GM23338 (cell line): ENCODE data around the gene HNF4A. TPM values are rescaled to one million over a fixed set of nuclear protein-coding genes. Genes with fewer than 3 reads are reported as not detected.

Experiments used
- ATAC-seq: fragments of 200-7000 bp; cut with Tn5 transposase; 3 replicates; pipeline ENCODE4 v1.9.1; 2020
- DNase-seq: peaks from one replicate; pipeline ENCODE4 v3.0.0-alpha.2; 2015; ENCODE audit warnings: low spot score
- H2AFZ ChIP-seq: fragments of 200-600 bp; sonication (generic); 2 replicates; pipeline ENCODE4 v1.8.0; 2016; ENCODE audit warnings: antibody characterized with exemption, mild to moderate bottlenecking, moderate library complexity
- H3F3A ChIP-seq: fragments of 200-600 bp; sonication (generic); replicated peaks from 2 replicates; pipeline ENCODE4 v1.8.0; 2017; ENCODE audit warnings: antibody characterized with exemption, mixed run types, low read depth
- H3K27ac ChIP-seq: fragments of 200-600 bp; sonication (generic); 2 replicates; pipeline ENCODE4 v1.6.1; 2016; ENCODE audit warnings: low read depth
- H3K27me3 ChIP-seq: fragments of 200-600 bp; sonication (generic); 2 replicates; pipeline ENCODE4 v1.8.0; 2016; ENCODE audit warnings: mild to moderate bottlenecking, mixed run types, moderate library complexity; ENCODE audit not compliant: insufficient read depth
- H3K36me3 ChIP-seq: fragments of 200-600 bp; sonication (generic); 2 replicates; pipeline ENCODE4 v1.8.0; 2016; ENCODE audit warnings: mild to moderate bottlenecking; ENCODE audit not compliant: insufficient read depth
- H3K4me1 ChIP-seq: fragments of 200-600 bp; sonication (generic); 2 replicates; pipeline ENCODE4 v1.8.0; 2016; ENCODE audit warnings: mild to moderate bottlenecking, moderate library complexity; ENCODE audit not compliant: insufficient read depth
- H3K4me2 ChIP-seq: fragments of 200-600 bp; sonication (generic); 2 replicates; pipeline ENCODE4 v1.7.1; 2017; ENCODE audit warnings: mixed run types
- H3K4me3 ChIP-seq: fragments of 200-600 bp; sonication (generic); 2 replicates; pipeline ENCODE4 v1.6.1; 2016; ENCODE audit warnings: mixed run types
- H3K79me2 ChIP-seq: fragments of 200-600 bp; sonication (generic); replicated peaks from 2 replicates; pipeline ENCODE4 v1.8.0; 2017; ENCODE audit warnings: mild to moderate bottlenecking; ENCODE audit not compliant: insufficient read depth
- H3K9me2 ChIP-seq: fragments of 200-600 bp; sonication (generic); 2 replicates; pipeline ENCODE4 v1.8.0; 2017; ENCODE audit not compliant: insufficient read depth
- H4K20me1 ChIP-seq: fragments of 200-600 bp; sonication (generic); replicated peaks from 2 replicates; pipeline ENCODE4 v1.8.0; 2017; ENCODE audit warnings: mild to moderate bottlenecking; ENCODE audit not compliant: insufficient read depth
- H3K27ac Mint-ChIP-seq: 2 replicates; pipeline ENCODE4 v1.8.0; 2020; ENCODE audit warnings: inconsistent platforms, mild to moderate bottlenecking, moderate library complexity, mixed read lengths
- H3K27me3 Mint-ChIP-seq: 3 replicates; pipeline ENCODE4 v1.8.0; 2022; ENCODE audit warnings: low read depth, mild to moderate bottlenecking, moderate library complexity, mixed read lengths, inconsistent platforms; ENCODE audit not compliant: insufficient read depth, poor library complexity
- H3K36me3 Mint-ChIP-seq: 3 replicates; pipeline ENCODE4 v1.8.0; 2021; ENCODE audit warnings: low read depth, mild to moderate bottlenecking, inconsistent platforms, moderate library complexity, mixed read lengths
- H3K4me1 Mint-ChIP-seq: 3 replicates; pipeline ENCODE4 v1.8.0; 2020; ENCODE audit warnings: mild to moderate bottlenecking, inconsistent platforms, mixed read lengths
- H3K4me3 Mint-ChIP-seq: 3 replicates; pipeline ENCODE4 v1.8.0; 2021; ENCODE audit warnings: moderate library complexity, mild to moderate bottlenecking, inconsistent platforms, mixed read lengths
- H3K9me3 Mint-ChIP-seq: 3 replicates; pipeline ENCODE4 v1.8.0; 2020; ENCODE audit warnings: moderate library complexity, mild to moderate bottlenecking, inconsistent platforms, mixed read lengths
- CTCF ChIP-seq, 2 experiments: fragments of 200-600 bp in 1 of 2; sonication (generic) in 1 of 2; conservative IDR thresholded peaks; 2 replicates each; pipeline versions ENCODE4 v1.5.1 to v1.6.1; 2016 to 2017; ENCODE audit warnings: antibody characterized with exemption in 2 of 2, low read depth in 2 of 2, mild to moderate bottlenecking in 2 of 2, moderate library complexity in 1 of 2
- ETS1 ChIP-seq: IDR thresholded peaks from 2 replicates; pipeline ENCODE4 v1.6.1; 2016; ENCODE audit warnings: antibody characterized with exemption
- EZH2 ChIP-seq: fragments of 200-600 bp; sonication (generic); IDR thresholded peaks from one replicate; pipeline ENCODE4 v1.8.0; 2017; ENCODE audit warnings: antibody characterized with exemption, mild to moderate bottlenecking, low read depth; ENCODE audit not compliant: unreplicated experiment
- EZH2phosphoT487 ChIP-seq: fragments of 200-600 bp; sonication (generic); IDR thresholded peaks from one replicate; pipeline ENCODE4 v1.8.1; 2018; ENCODE audit warnings: antibody characterized with exemption; ENCODE audit not compliant: unreplicated experiment
- NANOG ChIP-seq: IDR thresholded peaks from 2 replicates; pipeline ENCODE4 v1.6.1; 2016; ENCODE audit warnings: antibody characterized with exemption, borderline replicate concordance
- REST ChIP-seq: IDR thresholded peaks from one replicate; pipeline ENCODE4 v1.6.1; 2018; ENCODE audit warnings: antibody characterized with exemption; ENCODE audit not compliant: unreplicated experiment
- STAT1 ChIP-seq: IDR thresholded peaks from one replicate; pipeline ENCODE4 v1.6.1; 2016; ENCODE audit warnings: antibody characterized with exemption; ENCODE audit not compliant: unreplicated experiment
- ZNF114 ChIP-seq: fragments of 250-450 bp; sonication (Bioruptor Pico); IDR thresholded peaks from 2 replicates; pipeline ENCODE4 v1.5.0; 2020; ENCODE audit warnings: mild to moderate bottlenecking, moderate library complexity
- ZNF331 ChIP-seq: fragments of 250-450 bp; sonication (Bioruptor Pico); IDR thresholded peaks from 2 replicates; pipeline ENCODE4 v1.5.0; 2020; ENCODE audit warnings: low read depth, mild to moderate bottlenecking, moderate library complexity
- polyA plus RNA-seq: library from polyadenylated mRNA; unstranded; fragments of >200 nt; fragmentation: Nextera tagmentation; extraction: Ambion mirVana; gene quantifications from 2 replicates; pipeline ENCODE4 v1.2.1, GENCODE V29; 2016
- total RNA-seq: library from RNA; depleted of rRNA; stranded (reverse); fragments of >200 nt; shearing (Covaris generic); gene quantifications from 2 replicates; pipeline ENCODE4 v1.2.3, GENCODE V29; 2014

The HNF4A gene
- total and polyA plus RNA-seq, 2 experiments from 2014 or later, result not detected

- TF ChIP-seq REST (no peak), ETS1 (no peak), NANOG (no peak)
Observed at GRCh38 chr20:44344723-44345122, 10.8 kb upstream of the HNF4A start (continued).

- DNase-seq (no peak), ATAC-seq (no peak)
- no peaks in the 10 kb centered on the region for H3K27me3 ChIP-seq
- Mint-ChIP-seq H3K4me1 (peaks cover 5% of the 10 kb centered on the region; the same call in 2 of the 3 replicates), H3K4me3 (no peak overlapping the region), H3K9me3 (no peaks in the 10 kb centered on the region), H3K27me3 (no peaks in the 10 kb centered on the region), H3K36me3 (no peaks in the 10 kb centered on the region), H3K27ac (no peak overlapping the region)
- H3K9me2 ChIP-seq, result no peaks in the 10 kb centered on the region
- H3K4me3 ChIP-seq, result no peak overlapping the region
- H4K20me1 ChIP-seq, result no peaks in the 10 kb centered on the region
- no peaks in the 10 kb centered on the region for H3K4me1 ChIP-seq
- no peaks in the 10 kb centered on the region for H3F3A ChIP-seq
- H3K27ac ChIP-seq, result no peak overlapping the region
- no peak overlapping the region for H3K4me2 ChIP-seq
- no peak for TF ChIP-seq ZNF114 (CRISPR knock-in tag)
- TF ChIP-seq EZH2, result no peak
- no peak for TF ChIP-seq STAT1
- TF ChIP-seq CTCF (conservative IDR thresholded peaks at IDR 0.05; ENCODE audit: low read depth in 2 of 2), result no peak
- TF ChIP-seq ZNF331 (CRISPR knock-in tag), result no peak
- TF ChIP-seq EZH2phosphoT487, result no peak
- no peak for TF ChIP-seq REST
- H2AFZ ChIP-seq, result no peak overlapping the region
- H3K79me2 ChIP-seq, result no peaks in the 10 kb centered on the region
- H3K36me3 ChIP-seq, result no peaks in the 10 kb centered on the region
Observed at GRCh38 chr20:44345147-44345546, 10.4 kb upstream of the HNF4A start.
